MG63 (cell line): ENCODE results near the gene PRDX2. TPM values are rescaled to one million over a fixed set of nuclear protein-coding genes. Genes with fewer than 3 reads are reported as not detected.
"Not testable (repeated sequence)": the region's sequence is repeated elsewhere in the genome, so short reads cannot be mapped to it uniquely, and the experiment has no call there.

ENCODE experiments used
- DNase-seq: peaks from one replicate; pipeline ENCODE4 v3.0.0-alpha.2; 2020
- H3K27me3 ChIP-seq: fragments of 250-450 bp; sonication (Bioruptor Pico); 2 replicates; pipeline ENCODE4 v1.5.1; 2020; ENCODE audit warnings: mild to moderate bottlenecking, moderate library complexity
- H3K36me3 ChIP-seq: fragments of 250-450 bp; sonication (Bioruptor Pico); 2 replicates; pipeline ENCODE4 v1.5.1; 2020; ENCODE audit warnings: mild to moderate bottlenecking, moderate library complexity
- H3K4me3 ChIP-seq: fragments of 250-450 bp; sonication (Bioruptor Pico); 2 replicates; pipeline ENCODE4 v1.5.1; 2020; ENCODE audit warnings: mild to moderate bottlenecking, moderate library complexity
- H3K9me3 ChIP-seq: fragments of 250-450 bp; sonication (Bioruptor Pico); 2 replicates; pipeline ENCODE4 v1.5.1; 2020; ENCODE audit warnings: mild to moderate bottlenecking, moderate library complexity
- total RNA-seq: library from RNA; depleted of rRNA; stranded (reverse); fragments of >200 nt; shearing (Covaris generic); gene quantifications from 2 replicates; pipeline ENCODE4 v1.2.3, GENCODE V29; 2014; ENCODE audit warnings: low replicate concordance

PRDX2 gene
- total RNA-seq, 1 experiment from 2014 or later, result 325 TPM

DNA sequence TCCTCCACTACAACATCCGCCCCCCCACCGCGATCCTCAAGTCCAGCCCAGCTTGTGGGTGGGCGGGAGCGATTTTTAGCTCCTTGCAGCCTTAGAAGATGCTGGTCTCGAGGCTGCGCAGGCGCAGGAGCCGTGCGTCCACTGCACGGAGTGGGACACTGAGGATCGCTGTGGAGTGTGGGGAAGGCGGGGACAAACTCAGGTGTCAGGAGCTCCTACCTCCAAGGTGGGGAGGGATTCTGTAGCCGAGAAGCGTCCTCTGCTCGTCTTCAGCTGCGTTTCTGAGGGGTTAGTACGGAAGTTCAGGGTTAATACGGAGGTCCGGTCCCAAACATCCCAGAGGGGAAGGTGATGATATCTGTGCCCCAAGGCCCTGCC, 33.0 kb upstream of the PRDX2 start, which contains the start of gene RTBDN:
TSS of gene RTBDN (minus strand) at position 14 of the 378 bp plus-strand sequence. CDS start 4,600 bp downstream, outside the sequence.
- H3K27me3 ChIP-seq, result peaks cover 78% of the 10 kb centered on the region
- no peak for DNase-seq
- H3K4me3 ChIP-seq, result peak within 1 kb of the TSS; percentile 51
- no peaks in the 10 kb centered on the region for H3K9me3 ChIP-seq
- no peaks in the 10 kb centered on the region for H3K36me3 ChIP-seq

DNA sequence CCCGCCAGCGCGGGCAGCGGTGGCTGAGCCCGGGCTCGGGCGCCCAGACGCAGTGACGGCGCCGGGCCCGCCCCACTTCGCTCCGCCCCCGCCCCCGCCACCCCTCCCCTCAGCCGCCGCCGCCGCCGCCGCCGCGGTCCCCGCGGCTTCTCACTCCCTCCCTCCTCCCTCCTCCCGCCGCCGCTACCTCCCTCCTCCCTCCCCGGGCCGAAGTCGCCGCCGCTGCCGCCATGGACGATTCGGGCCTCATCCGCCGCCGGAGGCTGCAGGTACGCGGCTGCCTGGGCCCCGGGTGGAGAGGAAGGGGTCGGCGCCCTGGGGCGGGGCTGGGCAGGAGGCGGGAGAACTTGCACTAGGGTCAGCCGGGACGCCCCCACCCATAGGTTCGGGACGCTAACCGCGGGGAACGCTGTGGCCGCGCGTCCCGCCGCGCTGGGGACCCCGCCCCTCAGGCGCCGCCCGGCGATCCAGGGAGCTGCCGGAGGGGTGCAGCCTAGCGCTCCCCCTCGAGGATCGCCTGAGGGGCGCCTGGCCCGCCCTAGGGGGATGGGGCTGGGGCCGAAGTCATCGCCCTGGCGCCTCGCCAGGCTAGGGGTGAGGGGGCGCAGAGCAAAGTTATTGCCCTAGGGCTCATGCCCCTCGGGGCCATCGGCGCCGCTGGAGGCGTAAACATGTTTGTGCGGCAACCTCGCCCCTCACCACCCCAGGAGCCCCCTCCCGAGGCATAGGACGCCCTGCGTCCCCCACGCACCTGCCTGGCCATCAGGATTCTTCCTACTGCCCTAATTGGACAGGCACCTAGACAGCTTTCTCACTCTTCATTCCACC, 32.4 kb upstream of the PRDX2 start:
- DNase-seq, result peak; percentile 58
- Histone ChIP-seq H3K9me3 (no peaks in the 10 kb centered on the region), H3K27me3 (peaks cover 73% of the 10 kb centered on the region), H3K36me3 (no peaks in the 10 kb centered on the region), H3K4me3 (peak overlapping the region; percentile 51)

DNA sequence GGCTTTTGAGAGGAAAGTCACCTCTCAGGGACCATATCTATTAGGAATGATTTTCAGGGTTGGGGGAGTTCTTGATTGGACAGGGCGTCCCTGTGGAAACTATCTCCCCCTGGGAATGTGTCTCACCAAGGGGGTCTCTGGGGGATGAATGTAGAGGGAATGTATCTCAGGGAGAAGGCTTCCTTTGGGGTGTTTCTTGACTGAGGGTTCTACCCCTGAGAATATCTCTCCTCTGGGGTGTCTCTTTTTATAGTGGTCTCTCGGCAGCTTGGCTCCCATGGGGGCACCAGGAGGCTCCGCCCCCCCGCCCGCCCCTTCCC, 31.8 kb upstream of the PRDX2 start:
- no peaks in the 10 kb centered on the region for H3K36me3 ChIP-seq
- no peaks in the 10 kb centered on the region for H3K9me3 ChIP-seq
- H3K27me3 ChIP-seq, result peaks cover 68% of the 10 kb centered on the region
- peak overlapping the region; percentile 12; the same call in 1 of the 2 replicates for H3K4me3 ChIP-seq
- no peak for DNase-seq

DNA sequence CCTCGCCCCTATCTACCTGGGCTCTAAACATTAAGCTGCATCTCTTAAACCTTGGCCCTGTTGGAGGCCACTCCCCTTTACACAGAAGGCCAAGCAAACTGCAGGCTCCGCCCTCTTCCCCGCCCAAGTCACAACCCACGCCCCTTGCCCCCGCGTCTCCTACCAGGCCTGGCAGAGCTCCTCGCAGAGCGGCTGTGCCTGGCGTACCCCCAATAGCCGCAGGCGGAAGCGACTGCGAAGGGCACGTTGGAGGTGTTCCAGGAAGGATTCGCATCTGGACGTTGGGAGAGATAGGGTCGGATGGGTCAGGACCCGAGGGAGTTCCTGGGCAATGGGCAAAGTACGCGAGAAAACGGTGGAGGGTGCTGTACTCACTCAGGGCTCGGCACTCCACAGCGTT, 26.9 kb upstream of the PRDX2 start:
- DNase-seq, result peak; percentile 64
- H3K9me3 ChIP-seq, result peaks cover 4% of the 10 kb centered on the region; the same call in 1 of the 2 replicates
- no peaks in the 10 kb centered on the region for H3K36me3 ChIP-seq
- peaks cover 29% of the 10 kb centered on the region for H3K27me3 ChIP-seq
- no peak overlapping the region for H3K4me3 ChIP-seq

DNA sequence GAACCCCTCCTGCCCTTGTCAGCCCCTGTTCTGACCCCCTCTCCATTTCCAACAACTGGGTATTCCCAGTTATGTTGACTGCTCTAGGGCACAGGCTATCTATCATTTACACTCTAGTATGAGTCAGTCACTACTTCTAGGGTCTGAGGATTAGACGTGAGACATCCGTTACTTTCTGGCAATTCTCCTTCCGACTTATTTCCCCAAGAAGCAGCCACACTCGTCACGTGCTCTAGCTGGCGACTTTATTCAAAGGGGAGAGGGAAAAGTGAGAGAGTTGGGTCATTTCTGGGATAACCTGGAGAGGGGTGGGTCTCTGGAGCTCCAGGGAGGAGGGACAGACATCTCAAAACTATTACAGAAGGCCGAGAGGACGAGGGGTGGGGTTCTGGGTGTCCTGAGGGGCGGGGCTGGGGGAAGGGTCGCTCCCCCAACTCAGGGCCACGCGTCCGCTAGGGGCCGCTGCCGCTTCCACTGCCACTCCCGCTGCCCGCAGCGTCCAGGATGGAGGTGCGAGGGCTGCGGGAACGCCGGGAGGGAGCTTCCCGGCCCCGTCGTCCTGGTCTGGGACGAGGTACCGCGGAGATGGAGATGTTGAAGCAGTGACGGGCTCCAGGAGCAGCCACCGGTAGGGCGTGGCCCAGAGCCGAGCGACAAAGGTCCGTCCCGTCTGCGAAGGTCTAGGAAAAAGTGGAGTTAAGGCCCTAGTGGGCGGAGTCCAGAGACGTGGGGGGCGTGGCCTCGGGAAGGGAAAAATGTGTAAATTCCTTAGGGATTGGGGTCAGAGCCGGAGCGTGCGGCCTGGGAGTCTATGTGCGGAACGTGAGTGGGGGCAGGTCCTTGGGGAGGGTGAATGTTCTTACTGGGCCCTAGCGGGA, 23.9 kb upstream of the PRDX2 start:
- peaks cover 17% of the 10 kb centered on the region for H3K9me3 ChIP-seq
- DNase-seq, result no peak
- H3K27me3 ChIP-seq, result peaks cover 2% of the 10 kb centered on the region
- H3K4me3 ChIP-seq, result no peak overlapping the region
- no peaks in the 10 kb centered on the region for H3K36me3 ChIP-seq

DNA sequence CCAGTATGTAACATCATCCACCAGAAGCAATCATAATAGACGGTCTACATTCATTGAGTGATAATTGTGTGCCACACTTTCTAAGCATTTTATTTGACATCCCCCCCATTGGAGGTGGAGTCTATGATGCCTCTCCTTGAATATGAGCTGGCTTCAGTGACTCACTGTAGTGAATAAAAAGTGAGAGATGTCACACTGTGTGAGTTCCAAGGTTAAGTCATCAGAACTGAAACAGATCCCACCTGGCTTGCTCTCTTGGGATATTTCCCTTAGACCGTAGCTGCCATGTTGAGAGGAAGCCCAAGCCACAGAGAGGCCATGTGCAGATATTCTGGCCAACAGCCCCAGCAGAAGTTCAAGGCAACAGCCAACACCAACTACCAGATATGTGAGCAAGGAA, 20.2 kb upstream of the PRDX2 start:
- Histone ChIP-seq H3K9me3 (peaks cover 17% of the 10 kb centered on the region), H3K27me3 (no peaks in the 10 kb centered on the region), H3K4me3 (no peak overlapping the region), H3K36me3 (peaks cover 4% of the 10 kb centered on the region; the same call in 1 of the 2 replicates)
- peak; percentile 60 for DNase-seq

DNA sequence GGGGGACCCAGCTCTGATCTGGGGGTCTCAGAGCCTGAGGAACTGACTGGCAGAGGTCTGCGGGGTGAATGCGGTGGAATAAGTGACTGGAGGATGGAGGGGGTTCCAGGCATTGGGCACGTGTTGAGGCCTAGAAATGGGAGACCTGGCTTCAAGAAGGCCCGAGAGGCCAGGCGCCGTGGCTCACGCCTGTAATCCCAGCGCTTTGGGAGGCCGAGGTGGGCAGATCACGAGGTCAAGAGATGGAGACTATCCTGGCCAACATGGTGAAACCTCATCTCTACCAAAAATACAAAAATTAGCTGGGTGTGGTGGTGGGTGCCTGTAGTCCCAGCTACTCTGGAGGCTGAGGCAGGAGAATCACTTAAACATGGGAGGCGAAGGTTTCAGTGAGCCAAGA, 16.2 kb upstream of the PRDX2 start:
- peaks cover 12% of the 10 kb centered on the region for H3K9me3 ChIP-seq
- DNase-seq, H3K27me3 ChIP-seq, H3K4me3 ChIP-seq: not testable (repeated sequence)
- H3K36me3 ChIP-seq, result peaks cover 31% of the 10 kb centered on the region

DNA sequence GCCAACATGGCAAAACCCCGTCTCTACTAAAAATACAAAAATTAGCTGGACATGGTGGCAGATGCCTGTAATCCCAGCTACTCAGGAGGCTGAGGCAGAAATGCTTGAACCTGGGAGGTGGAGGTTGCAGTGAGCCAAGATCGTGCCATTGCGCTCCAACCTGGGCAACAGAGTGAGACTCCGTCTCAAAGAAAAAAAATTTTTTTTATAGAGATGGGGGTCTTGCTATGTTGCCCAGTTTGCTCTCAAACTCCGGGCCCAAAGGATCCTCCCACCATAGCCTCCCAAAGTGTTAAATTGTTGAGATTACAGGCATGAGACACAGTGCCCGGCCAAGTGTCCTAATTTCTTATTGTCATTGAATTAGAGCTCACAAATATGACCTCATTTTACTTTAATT, 15.6 kb upstream of the PRDX2 start:
- not testable (repeated sequence) for DNase-seq, H3K4me3 ChIP-seq, H3K9me3 ChIP-seq, H3K27me3 ChIP-seq
- H3K36me3 ChIP-seq, result peaks cover 36% of the 10 kb centered on the region

DNA sequence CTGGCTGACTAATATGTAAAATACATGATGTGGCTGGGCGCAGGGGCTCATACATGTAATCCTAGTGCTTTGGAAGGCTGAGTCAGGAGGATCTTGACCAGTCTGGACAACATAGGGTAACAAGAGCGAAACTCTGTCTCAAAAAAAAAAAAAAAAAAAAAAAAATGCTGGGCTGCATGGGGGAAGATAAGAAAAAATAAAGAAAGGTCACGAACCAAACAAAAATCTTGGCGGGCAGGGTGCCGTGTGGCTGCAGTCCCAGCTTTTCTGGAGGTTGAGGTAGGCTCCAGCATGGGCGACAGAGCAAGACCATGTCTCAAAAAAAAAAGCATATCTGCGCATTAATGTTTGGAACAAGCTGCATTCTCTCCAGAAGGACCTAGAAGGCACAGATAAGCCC, 13.5 kb upstream of the PRDX2 start:
- DNase-seq, result no peak
- H3K9me3 ChIP-seq, result no peaks in the 10 kb centered on the region
- no peak overlapping the region for H3K4me3 ChIP-seq
- H3K27me3 ChIP-seq, result no peaks in the 10 kb centered on the region
- peaks cover 57% of the 10 kb centered on the region for H3K36me3 ChIP-seq

DNA sequence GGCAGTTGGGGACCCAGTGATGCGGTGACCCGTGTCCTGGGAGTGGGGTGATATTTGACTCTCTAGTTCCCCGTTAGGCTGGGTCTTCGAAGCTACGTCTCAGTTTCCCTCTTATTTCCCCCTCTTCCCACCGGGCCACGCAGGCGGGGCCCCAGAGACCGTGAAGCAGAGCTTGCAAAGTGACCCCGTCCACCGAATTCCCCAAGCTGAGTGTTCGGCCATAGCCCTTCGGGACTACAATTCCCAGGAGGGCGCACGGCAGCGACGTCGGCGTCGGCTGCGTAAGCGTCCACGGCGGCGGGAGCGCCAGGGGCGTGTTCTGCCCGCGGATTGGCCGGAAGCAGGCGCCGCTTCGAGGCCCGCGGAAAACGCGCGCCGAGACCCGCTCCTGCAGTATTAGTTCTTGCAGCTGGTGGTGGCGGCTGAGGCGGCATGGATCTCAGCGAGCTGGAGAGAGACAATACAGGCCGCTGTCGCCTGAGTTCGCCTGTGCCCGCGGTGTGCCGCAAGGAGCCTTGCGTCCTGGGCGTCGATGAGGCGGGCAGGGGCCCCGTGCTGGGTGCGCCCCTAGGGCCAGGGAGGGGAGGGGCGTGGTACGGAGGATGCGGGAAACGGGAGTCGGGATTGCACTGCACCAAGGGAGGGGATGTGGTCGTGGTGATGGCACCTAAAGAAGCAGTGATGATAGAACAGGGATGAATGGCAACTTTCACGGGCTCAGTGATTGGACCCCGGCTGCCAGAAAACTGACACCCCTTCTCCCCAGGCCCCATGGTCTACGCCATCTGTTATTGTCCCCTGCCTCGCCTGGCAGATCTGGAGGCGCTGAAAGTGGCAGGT, 4.9 kb upstream of the PRDX2 start, which contains the start of gene RNASEH2A:
TSS of gene RNASEH2A (plus strand) at position 343 of the 840 bp plus-strand sequence. CDS start at position 433, 90 bp downstream.
- Histone ChIP-seq H3K27me3 (no peaks in the 10 kb centered on the region), H3K9me3 (no peaks in the 10 kb centered on the region), H3K4me3 (peak within 1 kb of the TSS; percentile 82), H3K36me3 (peaks cover 43% of the 10 kb centered on the region)
- peak; percentile 98 for DNase-seq

DNA sequence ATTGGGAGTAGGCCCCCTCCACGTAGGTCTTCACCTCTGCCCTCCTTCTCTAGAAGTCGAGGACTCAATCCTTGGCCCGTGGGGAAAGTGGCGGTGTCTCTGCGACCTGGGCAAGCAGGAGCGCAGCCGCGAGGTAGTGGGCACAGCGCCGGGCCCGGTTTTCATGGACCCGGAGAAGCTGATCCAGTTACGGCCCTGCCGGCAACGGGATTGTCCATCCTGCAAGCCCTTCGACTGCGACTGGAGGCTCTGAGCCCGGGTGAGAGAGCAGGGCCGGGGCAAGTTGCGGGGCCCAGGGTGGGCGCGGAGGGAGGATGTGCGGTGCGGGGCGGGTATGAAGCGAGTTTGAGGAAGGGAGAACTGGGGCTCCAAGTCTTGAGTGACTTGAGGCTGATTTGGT, 2.5 kb upstream of the PRDX2 start:
- H3K4me3 ChIP-seq, result no peak overlapping the region
- peaks cover 37% of the 10 kb centered on the region for H3K36me3 ChIP-seq
- no peaks in the 10 kb centered on the region for H3K9me3 ChIP-seq
- no peaks in the 10 kb centered on the region for H3K27me3 ChIP-seq
- no peak for DNase-seq

DNA sequence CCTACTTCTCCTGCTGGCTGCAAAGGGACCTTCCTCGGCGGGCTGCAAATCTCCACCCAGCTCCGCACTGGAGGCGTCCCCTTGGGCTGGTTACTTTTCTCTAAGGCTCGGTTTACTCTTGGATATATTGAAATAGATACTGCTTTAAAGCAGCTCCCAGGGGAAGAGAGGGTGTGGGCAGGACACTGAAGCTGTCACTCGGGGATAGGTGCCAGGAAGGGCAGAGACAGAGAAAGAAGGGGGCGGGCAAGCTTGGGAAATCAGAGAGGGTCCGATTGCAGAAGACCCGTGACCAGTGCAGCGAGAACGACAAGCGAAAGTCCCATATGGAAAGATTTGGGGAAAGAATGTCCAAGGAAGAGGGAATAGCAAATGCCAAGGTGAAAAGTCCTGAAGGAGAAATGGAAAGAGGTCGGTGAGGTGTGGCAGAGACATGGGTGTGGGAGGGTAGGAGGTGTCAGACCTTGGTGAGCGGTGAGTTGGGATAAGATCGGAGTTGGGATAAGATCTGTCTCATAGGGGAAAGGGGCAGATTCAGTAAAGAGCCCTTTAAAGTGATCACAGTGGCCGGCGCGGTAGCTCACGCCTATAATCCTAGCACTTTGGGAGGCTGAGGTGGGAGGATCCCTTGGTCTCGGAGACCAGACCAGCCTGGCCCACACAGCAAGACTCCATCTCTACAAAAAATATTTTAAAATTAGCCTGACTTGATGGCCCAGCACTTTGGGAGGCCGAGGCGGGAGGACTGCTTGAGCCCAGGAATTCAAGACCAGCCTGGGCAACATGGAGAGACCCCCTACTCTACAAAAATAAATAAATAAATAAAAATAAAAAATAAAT, 887 bp upstream of the PRDX2 start:
- Histone ChIP-seq H3K27me3 (no peaks in the 10 kb centered on the region), H3K9me3 (no peaks in the 10 kb centered on the region), H3K4me3 (peak overlapping the region; percentile 68), H3K36me3 (peaks cover 21% of the 10 kb centered on the region)
- no peak for DNase-seq

DNA sequence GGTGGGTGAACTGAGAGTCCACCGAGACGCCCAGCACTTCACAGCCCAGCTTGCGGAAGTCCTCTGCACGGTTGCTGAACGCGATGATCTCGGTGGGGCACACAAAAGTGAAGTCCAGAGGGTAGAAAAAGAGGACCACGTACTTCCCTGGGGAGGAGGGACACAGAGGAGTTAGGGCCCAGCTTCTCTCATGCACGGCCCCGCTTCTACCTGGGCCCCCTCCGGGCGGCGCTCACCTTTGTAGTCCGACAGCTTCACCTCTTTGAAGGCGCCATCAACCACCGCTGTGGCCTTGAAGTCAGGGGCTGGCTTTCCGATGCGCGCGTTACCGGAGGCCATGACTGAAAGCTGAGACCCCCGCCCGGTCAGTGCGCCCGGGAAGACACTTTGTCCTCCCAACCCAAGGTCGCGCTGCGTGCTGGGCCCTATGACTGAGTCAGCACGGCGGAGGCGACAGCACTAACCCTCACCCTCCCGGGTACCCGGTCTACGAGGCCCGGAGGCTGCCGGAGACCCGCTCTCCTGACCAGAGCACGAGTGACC, 606 bp downstream of the PRDX2 start:
- H3K36me3 ChIP-seq, result peaks cover 18% of the 10 kb centered on the region
- peak; percentile 25 for DNase-seq
- no peaks in the 10 kb centered on the region for H3K27me3 ChIP-seq
- no peaks in the 10 kb centered on the region for H3K9me3 ChIP-seq
- H3K4me3 ChIP-seq, result peak overlapping the region; percentile 68

DNA sequence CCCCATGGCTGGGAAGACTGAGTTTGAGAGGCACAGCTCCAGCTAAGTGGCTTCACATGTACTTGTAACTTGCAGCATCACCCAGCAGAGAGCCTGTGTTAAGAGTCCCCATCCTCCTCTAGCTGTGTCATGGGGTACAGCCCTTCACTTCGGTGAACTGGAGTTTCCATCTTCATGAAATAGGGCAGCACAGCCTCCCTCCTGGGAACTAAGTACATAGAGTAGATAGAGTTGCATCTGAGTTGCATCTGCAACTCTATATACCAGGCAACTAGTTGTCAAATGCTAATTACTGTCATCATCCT, 1.2 kb downstream of the PRDX2 start:
- DNase-seq, result no peak
- H3K4me3 ChIP-seq, result peak overlapping the region; percentile 68; the same call in 1 of the 2 replicates
- H3K36me3 ChIP-seq, result peaks cover 18% of the 10 kb centered on the region

DNA sequence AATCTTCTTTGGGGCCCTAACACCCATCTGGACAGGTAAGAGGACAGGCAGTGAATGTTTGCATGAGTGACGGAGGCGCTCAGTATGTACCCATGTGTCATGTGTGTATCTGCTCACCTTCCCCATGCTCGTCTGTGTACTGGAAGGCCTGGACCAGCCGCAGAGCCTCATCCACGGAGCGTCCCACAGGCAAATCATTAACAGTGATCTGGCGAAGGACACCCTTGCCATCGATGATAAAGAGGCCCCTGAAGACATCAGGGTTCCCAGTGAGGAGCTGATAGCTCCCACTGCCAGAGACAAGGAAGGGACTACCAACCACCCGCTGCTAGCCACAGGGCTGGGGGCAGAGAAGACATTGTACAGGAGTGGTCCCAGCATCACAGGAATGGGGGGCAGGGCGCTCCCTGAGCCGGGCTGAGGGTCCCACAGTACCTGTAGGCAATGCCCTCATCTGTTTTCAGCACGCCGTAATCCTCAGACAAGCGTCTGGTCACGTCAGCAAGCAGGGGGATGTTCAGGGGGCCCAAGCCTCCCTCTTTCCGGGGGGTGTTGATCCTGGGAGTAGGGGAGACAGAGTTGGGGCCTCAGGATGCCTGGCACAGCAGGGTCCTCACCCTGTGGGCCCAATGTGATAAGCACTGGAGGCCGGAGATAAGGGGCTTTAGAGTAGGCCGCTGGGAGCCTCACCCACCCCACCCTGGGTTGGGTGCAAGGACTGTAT, 1.7 kb downstream of the PRDX2 start:
- H3K27me3 ChIP-seq, result no peaks in the 10 kb centered on the region
- no peak for DNase-seq
- H3K36me3 ChIP-seq, result peaks cover 18% of the 10 kb centered on the region
- no peaks in the 10 kb centered on the region for H3K9me3 ChIP-seq
- no peak overlapping the region for H3K4me3 ChIP-seq

More for the DNA sequence above, 1.2 kb downstream of the PRDX2 start:
- Histone ChIP-seq H3K9me3 (no peaks in the 10 kb centered on the region), H3K27me3 (no peaks in the 10 kb centered on the region)
